Coronary artery (tissue), 2 donors: Measurements from ENCODE around the gene ZNF761.
A peak's percentile ranks its signal among the peaks of the same experiment; 100 is the strongest.
"Not testable (repeated sequence)": the region's sequence is repeated elsewhere in the genome, so short reads cannot be mapped to it uniquely, and the experiment has no call there.

Source experiments
- DNase-seq: peaks from one replicate; pipeline ENCODE4 v3.0.0-alpha.2; 2017; ENCODE audit warnings: low spot score
- H3K27ac ChIP-seq, 2 donors: fragments of 200-600 bp; sonication (generic); one replicate each; pipeline ENCODE4 v1.5.1; 2016 to 2019
- H3K4me3 ChIP-seq: fragments of 200-600 bp; sonication (generic); 2 replicates; pipeline ENCODE4 v1.5.1; 2016; ENCODE audit warnings: mild to moderate bottlenecking, moderate library complexity
- CTCF ChIP-seq: fragments of 200-600 bp; sonication (generic); IDR thresholded peaks from one replicate; pipeline ENCODE4 v1.5.1; 2019; ENCODE audit warnings: antibody characterized with exemption

The ZNF761 gene

DNA sequence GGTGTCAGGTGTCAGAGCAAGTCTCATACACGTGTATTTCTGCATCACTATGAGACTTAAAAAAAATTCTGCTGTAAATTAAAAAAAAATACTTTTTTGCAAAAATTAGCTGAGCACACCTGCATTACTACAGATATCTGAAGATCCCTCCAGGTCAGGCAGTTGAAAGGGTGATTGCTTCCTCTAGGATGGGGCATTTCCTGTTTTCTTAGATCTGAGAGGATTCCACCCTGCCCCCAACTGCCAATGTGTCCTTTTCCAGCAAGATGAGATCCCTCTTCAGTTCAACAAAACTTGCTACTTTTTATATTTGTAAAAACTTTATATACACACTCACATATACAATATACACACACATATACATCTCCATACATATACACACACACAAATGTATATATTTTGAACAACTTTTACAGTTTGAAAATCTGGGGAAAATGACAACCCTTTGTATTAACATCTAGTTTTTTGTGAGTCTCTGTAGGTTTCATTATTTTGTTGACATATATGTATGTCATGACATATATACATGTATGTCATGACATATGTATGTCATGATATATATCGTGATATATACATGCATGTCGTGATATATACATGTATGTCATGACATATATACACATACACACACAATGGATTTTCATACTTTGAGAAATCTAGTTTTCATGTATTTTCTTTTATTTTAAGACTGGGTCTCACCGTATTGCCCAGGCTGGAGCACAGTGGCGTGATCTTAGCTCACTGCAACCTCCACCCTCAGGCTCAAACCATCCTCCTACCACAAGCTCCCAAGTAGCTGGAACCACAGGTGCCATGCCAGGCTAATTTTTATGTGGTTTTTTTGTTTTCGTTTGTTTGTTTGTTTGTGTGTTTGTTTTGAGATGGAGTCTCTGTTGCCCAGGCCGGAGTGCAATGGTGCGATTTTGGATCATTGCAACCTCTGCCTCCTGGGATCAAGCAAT is 53.5 kb downstream of the ZNF761 start:
- Histone ChIP-seq H3K4me3 (no peak overlapping the region), H3K27ac (no peak overlapping the region)
- TF ChIP-seq CTCF = no peak
- no peak for DNase-seq

GRCh38 chr19:53492153-53492552 is 60.4 kb downstream of the ZNF761 start:
- Histone ChIP-seq H3K4me3 (no peak overlapping the region), H3K27ac (no peak overlapping the region)
- TF ChIP-seq CTCF = no peak
- DNase-seq = no peak

GRCh38 chr19:53497311-53498023 is 65.7 kb downstream of the ZNF761 start:
- H3K4me3 ChIP-seq, DNase-seq, H3K27ac ChIP-seq: not testable (repeated sequence)

- DNase-seq, H3K4me3 ChIP-seq, H3K27ac ChIP-seq: not testable (repeated sequence)
Measured at GRCh38 chr19:53498024-53498395, 66.2 kb downstream of the ZNF761 start.

- H3K4me3 ChIP-seq, H3K27ac ChIP-seq, DNase-seq: not testable (repeated sequence)
Measured at GRCh38 chr19:53503151-53503550, 71.4 kb downstream of the ZNF761 start.

GRCh38 chr19:53503671-53504364 is 72.0 kb downstream of the ZNF761 start:
- H3K27ac ChIP-seq, DNase-seq, H3K4me3 ChIP-seq: not testable (repeated sequence)

DNA sequence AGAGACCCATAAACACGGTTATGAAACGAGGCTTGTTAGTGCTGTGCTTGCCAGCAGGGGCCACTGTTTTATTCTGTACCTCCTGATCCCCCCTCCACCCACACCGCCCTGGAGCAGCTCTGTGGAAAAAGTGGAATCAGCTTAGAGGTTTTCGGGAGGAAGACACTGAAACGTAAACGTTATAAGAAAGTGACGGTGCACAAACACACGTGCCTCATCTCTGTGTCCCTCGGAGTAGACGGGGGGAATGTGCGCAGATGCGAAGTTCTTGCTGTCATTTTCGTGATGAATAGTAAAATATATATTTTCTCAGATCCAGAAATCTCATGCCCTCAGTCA is 72.5 kb downstream of the ZNF761 start:
- peak overlapping the region; percentile 38 for H3K4me3 ChIP-seq
- DNase-seq, H3K27ac ChIP-seq: not testable (repeated sequence)

DNA sequence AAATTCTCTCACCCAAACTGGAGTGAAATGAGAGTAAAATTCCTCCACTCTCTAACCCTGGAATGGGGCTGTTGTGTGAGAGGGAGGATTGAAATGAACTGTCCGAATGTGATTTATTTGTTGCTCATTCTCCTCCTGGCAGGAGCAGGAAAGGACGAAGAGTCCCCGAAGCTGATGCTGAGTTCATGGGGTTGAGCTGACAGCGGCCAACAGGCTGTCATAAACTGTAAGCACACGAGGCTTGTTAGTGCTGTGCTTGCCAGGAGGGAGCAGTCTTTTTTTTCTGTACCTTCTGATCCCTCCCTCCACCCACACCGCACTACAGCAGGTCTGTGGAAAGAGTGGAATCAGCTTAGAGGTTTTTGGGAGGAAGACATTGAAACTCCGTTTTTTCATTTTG is 73.1 kb downstream of the ZNF761 start:
- DNase-seq = no peak
- Histone ChIP-seq H3K27ac (no peak overlapping the region), H3K4me3 (peak overlapping the region; percentile 38)
- no peak for TF ChIP-seq CTCF

- TF ChIP-seq CTCF = no peak
- Histone ChIP-seq H3K27ac (no peak overlapping the region), H3K4me3 (no peak overlapping the region)
- no peak for DNase-seq
Measured at GRCh38 chr19:53506728-53507127, 74.9 kb downstream of the ZNF761 start.
